ENCODE results near the gene DGKE.
A peak's percentile ranks its signal among the peaks of the same experiment; 100 is the strongest.

The DGKE gene

GRCh38 chr17:56833809-56834379, at the start of gene DGKE, which contains the start of gene C17orf67:
TSS of gene DGKE (plus strand) at chr17:56834151. CDS start at chr17:56834796, 645 bp downstream.
TSS of gene C17orf67 (minus strand) at chr17:56833920. CDS start at chr17:56815810, 18,110 bp downstream.
- DNase-seq (ENCODE audit: low read depth, low spot score), result no peak

DNA sequence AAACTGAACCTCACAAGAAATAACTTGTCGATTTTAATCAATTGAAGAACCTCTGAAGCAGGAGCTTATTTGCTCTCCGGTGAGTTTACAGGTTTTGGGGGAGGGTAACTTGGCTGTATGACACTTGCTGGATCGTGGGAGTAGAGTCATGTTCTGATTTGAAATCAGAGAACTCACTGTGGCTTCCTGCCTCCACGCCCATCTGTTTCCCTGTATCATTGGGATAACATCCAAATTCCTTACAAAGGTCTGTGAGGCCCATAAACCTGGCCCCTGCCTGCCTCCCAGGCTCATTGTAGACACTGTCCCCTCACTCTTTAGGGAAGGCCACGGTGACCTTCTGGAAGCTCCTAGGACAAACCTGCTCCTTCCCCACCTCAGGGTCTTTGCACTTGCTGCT, 48.5 kb upstream of the DGKE start:
- no peak for DNase-seq (ENCODE audit: low read depth, low spot score)

- DNase-seq (ENCODE audit: low read depth, low spot score), result no peak
Observed at GRCh38 chr17:56785997-56786680, 47.8 kb upstream of the DGKE start.

DNA sequence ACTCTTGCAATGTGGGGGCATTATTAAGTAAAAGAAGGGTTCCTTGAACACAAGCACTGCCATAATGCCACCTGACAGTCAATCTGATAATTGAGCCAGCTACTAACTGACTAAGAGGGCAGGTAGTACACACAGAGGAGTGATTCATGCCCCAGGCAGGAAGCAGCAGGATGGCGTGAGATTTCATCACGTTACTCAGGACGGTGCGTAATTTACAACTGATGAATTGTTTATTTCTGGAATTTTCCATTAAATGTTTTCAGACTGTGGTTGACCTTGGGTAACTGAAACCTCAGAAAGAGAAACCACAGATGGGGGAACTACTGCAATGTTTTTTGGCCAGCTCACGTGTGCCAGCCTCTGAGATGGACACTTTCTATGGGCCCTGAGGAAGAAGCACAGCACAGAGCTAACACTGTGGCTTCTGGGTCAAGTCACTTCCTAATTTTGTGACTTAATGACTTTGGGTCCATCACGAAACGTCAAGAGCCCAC, 46.9 kb upstream of the DGKE start:
- DNase-seq (ENCODE audit: low read depth, low spot score), result no peak

DNA sequence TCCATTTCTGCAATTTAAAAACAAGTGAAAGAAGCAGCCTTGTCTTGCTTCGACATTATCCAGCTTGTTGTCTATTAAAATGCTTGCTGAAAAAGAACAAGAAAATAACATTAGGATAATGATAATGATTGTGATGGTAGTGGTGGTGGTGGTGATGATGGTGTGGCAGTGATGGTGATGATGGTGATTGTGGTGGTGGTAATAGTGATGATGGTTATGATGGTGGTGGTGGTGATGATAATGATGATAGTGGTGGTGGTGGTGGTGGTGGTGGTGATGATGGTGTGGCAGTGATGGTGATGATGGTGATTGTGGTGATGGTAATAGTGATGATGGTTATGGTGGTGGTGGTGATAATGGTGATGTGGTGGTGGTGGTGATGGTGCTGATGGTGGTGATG, 41.7 kb upstream of the DGKE start:
- no peak for DNase-seq (ENCODE audit: low read depth, low spot score)

DNA sequence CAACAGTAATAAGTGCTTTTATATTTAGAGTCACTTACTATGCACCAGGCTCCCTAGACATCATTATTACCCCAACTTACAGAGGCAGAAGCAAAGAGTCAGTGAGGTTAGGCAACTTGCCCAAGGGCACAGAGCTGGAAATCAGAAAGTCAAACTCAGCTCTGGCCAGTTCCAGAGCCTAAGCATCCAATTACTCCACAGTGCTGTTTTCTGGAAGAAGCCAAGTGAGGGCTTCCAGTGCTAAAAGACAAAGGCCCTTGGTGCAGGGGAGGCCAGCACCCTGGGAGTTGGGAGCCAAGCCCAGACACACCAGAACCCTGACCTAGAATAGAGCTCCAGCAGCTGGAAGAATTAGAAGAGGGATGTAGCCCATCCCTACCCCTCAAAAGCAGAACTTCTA, 40.4 kb upstream of the DGKE start:
- DNase-seq (ENCODE audit: low read depth, low spot score), result no peak

GRCh38 chr17:56793957-56794356, 40.0 kb upstream of the DGKE start:
- no peak for DNase-seq (ENCODE audit: low read depth, low spot score)

GRCh38 chr17:56795221-56795865, 38.6 kb upstream of the DGKE start:
- DNase-seq (ENCODE audit: low read depth, low spot score), result no peak

- DNase-seq (ENCODE audit: low read depth, low spot score), result no peak
Observed at GRCh38 chr17:56796536-56796935, 37.4 kb upstream of the DGKE start.

GRCh38 chr17:56798916-56799315, 35.0 kb upstream of the DGKE start:
- peak; percentile 56 for DNase-seq (ENCODE audit: low read depth, low spot score)

- no peak for DNase-seq (ENCODE audit: low read depth, low spot score)
Observed at GRCh38 chr17:56801459-56802178, 32.3 kb upstream of the DGKE start.

DNA sequence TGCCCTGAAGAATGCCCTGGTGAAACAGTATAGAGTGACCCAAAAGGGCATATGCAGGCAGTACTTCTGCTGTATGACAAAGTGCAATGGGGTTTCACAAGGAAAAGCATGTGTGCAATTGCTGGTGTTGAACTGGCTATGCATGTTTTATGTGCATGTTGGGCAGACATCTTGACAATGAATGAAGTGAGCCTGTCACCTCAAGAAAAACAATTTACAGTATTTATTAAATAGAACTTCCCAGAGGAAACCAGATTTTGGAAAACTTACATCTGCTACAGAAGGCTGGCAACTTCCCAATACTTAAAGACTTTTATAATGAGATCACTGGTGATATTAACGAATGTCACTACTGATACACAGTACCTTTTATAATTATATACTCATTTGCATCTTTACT, 30.9 kb upstream of the DGKE start:
- no peak for DNase-seq (ENCODE audit: low read depth, low spot score)

GRCh38 chr17:56804454-56804853, 29.5 kb upstream of the DGKE start:
- no peak for DNase-seq (ENCODE audit: low read depth, low spot score)

DNA sequence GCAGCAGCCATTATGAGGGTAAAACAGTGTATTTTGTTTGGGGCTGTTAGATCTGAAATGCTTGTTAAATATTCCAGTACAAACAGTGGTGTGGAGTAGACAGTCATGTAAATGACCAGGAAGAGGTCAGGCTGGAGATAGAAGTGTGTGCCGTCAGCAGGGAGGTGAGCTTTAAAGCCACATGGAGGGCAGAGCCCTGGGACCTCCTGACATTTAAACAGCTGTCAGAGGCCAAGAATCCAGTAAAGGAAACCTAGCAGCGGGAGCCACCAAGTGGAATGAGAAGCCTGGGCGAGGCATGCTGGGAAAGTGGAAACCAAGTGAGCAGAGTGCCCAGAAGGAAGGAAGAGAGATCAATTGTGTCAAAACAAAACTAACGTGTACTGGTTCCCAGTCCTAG, 27.0 kb upstream of the DGKE start:
- no peak for DNase-seq (ENCODE audit: low read depth, low spot score)

DNA sequence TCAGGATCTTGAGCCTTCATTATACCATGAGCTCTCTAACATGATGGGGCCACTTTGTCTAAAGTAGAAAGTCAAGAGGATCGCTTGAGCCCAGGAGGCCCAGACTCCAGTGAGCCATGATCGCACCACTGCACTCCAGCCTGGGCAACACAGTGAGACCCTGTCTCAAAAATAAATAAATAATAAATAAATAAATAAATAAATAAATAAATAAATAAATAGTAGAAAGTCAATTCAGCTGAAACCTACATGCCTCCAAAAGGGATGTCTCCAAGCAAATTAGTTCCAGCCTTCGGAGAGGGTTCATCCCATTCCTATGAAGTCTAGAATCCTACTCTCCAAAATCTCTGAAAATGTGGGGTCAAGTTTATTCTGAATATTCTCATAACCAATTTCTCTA, 26.2 kb upstream of the DGKE start:
- no peak for DNase-seq (ENCODE audit: low read depth, low spot score)

GRCh38 chr17:56808503-56808902, 25.4 kb upstream of the DGKE start:
- DNase-seq (ENCODE audit: low read depth, low spot score), result no peak

DNA sequence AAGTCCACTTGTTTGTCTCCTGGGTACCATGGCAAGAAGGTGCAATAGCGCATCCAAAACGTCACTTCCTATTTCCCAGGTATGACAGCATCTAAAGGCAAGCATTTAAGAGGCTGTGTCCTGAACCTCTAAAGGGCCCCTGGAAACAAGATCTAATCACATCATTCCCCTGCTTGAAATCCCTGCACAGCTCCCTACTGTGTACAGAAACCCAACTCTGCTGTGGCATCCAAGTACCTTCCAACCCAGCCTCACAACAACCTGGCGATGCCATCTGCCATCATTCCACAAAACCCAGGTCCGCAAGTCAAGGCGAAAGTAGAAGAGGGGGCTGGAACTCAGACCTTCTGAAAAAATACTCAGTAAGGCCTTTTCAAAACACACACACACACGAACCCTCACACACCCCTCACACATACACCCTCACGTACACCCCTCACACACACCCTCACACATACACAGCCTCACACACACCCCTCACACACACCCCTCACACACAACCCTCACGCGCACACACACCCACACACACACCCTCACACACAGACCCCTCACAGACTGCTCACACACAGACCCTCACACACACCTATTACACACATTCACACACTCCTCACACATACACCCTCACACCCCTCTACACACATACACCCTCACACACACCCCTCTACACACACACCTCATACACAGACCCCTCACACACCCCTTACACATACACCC, 24.7 kb upstream of the DGKE start:
- no peak for DNase-seq (ENCODE audit: low read depth, low spot score)

GRCh38 chr17:56809820-56810179, 24.2 kb upstream of the DGKE start:
- DNase-seq (ENCODE audit: low read depth, low spot score), result no peak

DNA sequence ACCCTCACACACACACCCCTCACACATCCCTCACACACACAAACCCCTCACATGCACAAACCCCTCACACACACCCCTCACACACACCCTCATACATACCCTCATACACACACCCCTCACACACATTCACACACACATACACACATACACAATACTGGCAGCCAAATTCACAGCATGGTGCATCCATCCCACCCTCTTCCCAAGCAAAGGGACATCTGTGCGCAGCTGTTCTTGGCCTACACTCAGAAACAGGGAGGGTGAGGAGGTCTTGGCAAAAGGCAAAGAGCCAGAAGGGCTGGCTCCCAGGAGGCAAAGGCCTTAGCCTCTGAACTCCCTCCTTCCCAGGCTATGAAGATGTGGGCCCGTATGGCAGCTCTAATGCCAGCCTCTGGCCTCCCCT, 23.6 kb upstream of the DGKE start:
- no peak for DNase-seq (ENCODE audit: low read depth, low spot score)

- DNase-seq (ENCODE audit: low read depth, low spot score), result no peak
Observed at GRCh38 chr17:56810891-56811775, 22.8 kb upstream of the DGKE start.
